CD14-positive monocyte (primary cell): ENCODE data around the gene TMEM178B. TPM values are rescaled to one million over a fixed set of nuclear protein-coding genes. Genes with fewer than 3 reads are reported as not detected.

Experiments
- DNase-seq, 3 donors: peaks; one replicate each; pipeline ENCODE4 v3.0.0-alpha.2; 2011 to 2022
- H2AFZ ChIP-seq: 2 replicates; pipeline ENCODE4 v1.6.0; 2012; ENCODE audit warnings: mild to moderate bottlenecking, low read depth, low read length, inconsistent platforms; ENCODE audit not compliant: insufficient read depth, poor library complexity, severe bottlenecking
- H3K27ac ChIP-seq, 2 donors: 1 replicate in 1 of 2; 2 replicates in 1 of 2; pipeline ENCODE4 v1.5.1; 2012 to 2013; ENCODE audit warnings: low read length in 2 of 2, control low read depth in 1 of 2, inconsistent platforms in 1 of 2, low read depth in 1 of 2, mild to moderate bottlenecking in 1 of 2
- H3K27me3 ChIP-seq, 2 donors: one replicate each; pipeline versions ENCODE4 v1.6.0 to v1.6.1; 2011 to 2013; ENCODE audit warnings: low read length in 2 of 2; ENCODE audit not compliant: control insufficient read depth in 2 of 2, insufficient read depth in 2 of 2
- H3K36me3 ChIP-seq, 2 donors: replicated peaks in 1 of 2; 1 replicate in 1 of 2; 2 replicates in 1 of 2; pipeline versions ENCODE4 v1.5.1 to v1.6.1; 2012 to 2013; ENCODE audit warnings: low read length in 2 of 2, control low read depth in 1 of 2, inconsistent platforms in 1 of 2, mild to moderate bottlenecking in 1 of 2; ENCODE audit not compliant: insufficient read depth in 2 of 2, control insufficient read depth in 1 of 2
- H3K4me1 ChIP-seq, 2 donors: 1 replicate in 1 of 2; 2 replicates in 1 of 2; pipeline versions ENCODE4 v1.5.1 to v1.6.1; 2012 to 2013; ENCODE audit warnings: low read length in 2 of 2, control low read depth in 1 of 2, inconsistent platforms in 1 of 2, mild to moderate bottlenecking in 1 of 2, moderate library complexity in 1 of 2; ENCODE audit not compliant: insufficient read depth in 2 of 2, control insufficient read depth in 1 of 2
- H3K4me2 ChIP-seq: replicated peaks from 2 replicates; pipeline ENCODE3; 2012; ENCODE audit warnings: low read length, moderate library complexity, mild to moderate bottlenecking; ENCODE audit not compliant: poor library complexity, severe bottlenecking; ENCODE audit errors: extremely low read depth
- H3K4me3 ChIP-seq, 3 experiments: fragments of 200-600 bp in 1 of 3; sonication (generic) in 1 of 3; replicated peaks in 1 of 3; 1 replicate in 2 of 3; 2 replicates in 1 of 3; pipeline ENCODE4 v1.5.1; 2011 to 2013; ENCODE audit warnings: low read length in 3 of 3, mild to moderate bottlenecking in 3 of 3, control low read depth in 2 of 3, low read depth in 2 of 3, inconsistent platforms in 1 of 3, moderate library complexity in 1 of 3
- H3K79me2 ChIP-seq: 2 replicates; pipeline ENCODE4 v1.6.0; 2012; ENCODE audit warnings: mild to moderate bottlenecking, control low read depth, inconsistent platforms, low read length, moderate library complexity; ENCODE audit not compliant: insufficient read depth
- H3K9ac ChIP-seq: 2 replicates; pipeline ENCODE4 v1.6.0; 2017; ENCODE audit warnings: low read length, mild to moderate bottlenecking; ENCODE audit not compliant: insufficient read depth, poor library complexity, severe bottlenecking
- H3K9me3 ChIP-seq, 2 donors: replicated peaks in 1 of 2; 1 replicate in 1 of 2; 2 replicates in 1 of 2; pipeline versions ENCODE4 v1.5.1 to v1.6.1; 2012 to 2013; ENCODE audit warnings: low read length in 2 of 2, control low read depth in 1 of 2; ENCODE audit not compliant: control insufficient read depth in 1 of 2, insufficient read depth in 1 of 2
- H4K20me1 ChIP-seq: 2 replicates; pipeline ENCODE4 v1.6.0; 2012; ENCODE audit warnings: mild to moderate bottlenecking, low read length, control low read depth, moderate library complexity; ENCODE audit not compliant: insufficient read depth
- H3K27ac Mint-ChIP-seq, 7 donors: one replicate each; pipeline ENCODE4 v1.8.0; 2020; ENCODE audit warnings: mild to moderate bottlenecking in 7 of 7, mixed read lengths in 7 of 7, moderate library complexity in 6 of 7, inconsistent platforms in 2 of 7
- H3K27me3 Mint-ChIP-seq, 3 donors: one replicate each; pipeline ENCODE4 v1.8.0; 2021 to 2022; ENCODE audit warnings: low read depth in 3 of 3, mild to moderate bottlenecking in 3 of 3, mixed read lengths in 3 of 3, moderate library complexity in 3 of 3, inconsistent platforms in 1 of 3
- H3K36me3 Mint-ChIP-seq, 2 donors: one replicate each; pipeline ENCODE4 v1.8.0; 2020; ENCODE audit warnings: mixed read lengths in 2 of 2, inconsistent platforms in 1 of 2, mild to moderate bottlenecking in 1 of 2
- H3K4me1 Mint-ChIP-seq: one replicate; pipeline ENCODE4 v1.8.0; 2020; ENCODE audit warnings: mild to moderate bottlenecking, mixed read lengths
- H3K4me3 Mint-ChIP-seq, 2 donors: one replicate each; pipeline ENCODE4 v1.8.0; 2020; ENCODE audit warnings: mild to moderate bottlenecking in 2 of 2, mixed read lengths in 2 of 2, moderate library complexity in 1 of 2
- H3K9me3 Mint-ChIP-seq, 7 donors: one replicate each; pipeline ENCODE4 v1.8.0; 2020 to 2022; ENCODE audit warnings: mixed read lengths in 7 of 7, mild to moderate bottlenecking in 6 of 7, moderate library complexity in 6 of 7, inconsistent platforms in 2 of 7
- WGBS: methylation state at CpG from one replicate; pipeline ENCODE4 v1.1.5; 2013; ENCODE audit warnings: missing lambda C conversion rate; ENCODE audit not compliant: insufficient coverage; 5-methylcytosine and 5-hydroxymethylcytosine counted together
- intact Hi-C, 2 donors: fragments of 100-400 bp; cut with micrococcal nuclease; formaldehyde crosslinking; loops; one replicate each; pipeline versions ENCODE4 v1.15.0 to v1.15.1; 2023
- polyA plus RNA-seq, 3 donors: library from polyadenylated mRNA; depleted of rRNA in 1 of 3; unstranded in 2 of 3; stranded (reverse) in 1 of 3; fragments of 300-500 nt in 2 of 3; fragments of >200 nt in 1 of 3; fragmentation: Illumina TruSeq in 2 of 3; gene quantifications; 1 replicate in 2 of 3; 2 replicates in 1 of 3; pipeline ENCODE4 v1.2.3, GENCODE V29; 2012 to 2021
- TF ChIP-seq, protein P1 (sequence below): fragments of 200-600 bp; IDR thresholded peaks from one replicate; pipeline ENCODE4 v1.8.0; 2022; ENCODE audit warnings: antibody characterized with exemption, mild to moderate bottlenecking

TMEM178B gene
- polyA plus RNA-seq, 3 donors, result not detected

DNA sequence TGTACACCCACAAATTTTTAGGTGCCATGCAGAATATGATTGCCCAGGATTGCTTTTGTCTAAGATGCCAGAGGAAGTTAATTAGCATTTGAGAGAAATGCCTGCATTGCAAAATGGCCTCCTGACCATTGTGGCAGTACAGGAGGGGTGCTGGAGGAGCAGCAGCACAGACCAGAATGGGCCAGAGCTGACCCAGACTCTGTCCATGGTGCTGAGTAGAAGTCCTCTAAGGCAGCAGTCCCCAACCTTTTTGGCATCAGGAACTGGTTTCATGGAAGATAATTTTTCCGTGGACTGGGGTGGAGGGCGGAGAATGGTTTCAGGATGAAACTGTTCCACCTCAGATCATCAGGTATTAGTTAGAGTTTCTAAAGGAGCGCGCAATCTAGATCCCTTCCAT lies 259.6 kb downstream of the TMEM178B start:
- H3K4me3 ChIP-seq, result no peak overlapping the region
- Mint-ChIP-seq H3K4me1 (no peaks in the 10 kb centered on the region), H3K9me3 (peaks cover 0 to 13% (median 2%) of the 10 kb centered on the region in 7 donors), H3K27ac (no peak overlapping the region), H3K27me3 (peaks cover 0 to 1% (median 0%) of the 10 kb centered on the region in 3 donors), H3K4me3 (no peak overlapping the region), H3K36me3 (no peaks in the 10 kb centered on the region)
- WGBS, result 85% methylated on average over 4 of the region's 4 CpGs
- H3K4me2 ChIP-seq, result no peak overlapping the region
- no peaks in the 10 kb centered on the region for H3K4me1 ChIP-seq
- H3K79me2 ChIP-seq, result no peaks in the 10 kb centered on the region
- peaks cover 0 to 7% of the 10 kb centered on the region in 2 donors for H3K9me3 ChIP-seq
- no peak overlapping the region for H2AFZ ChIP-seq
- no peaks in the 10 kb centered on the region for H3K27me3 ChIP-seq
- H3K36me3 ChIP-seq, result no peaks in the 10 kb centered on the region
- H3K9ac ChIP-seq, result no peak overlapping the region
- no peaks in the 10 kb centered on the region for H4K20me1 ChIP-seq
- TF ChIP-seq, protein P1, sequence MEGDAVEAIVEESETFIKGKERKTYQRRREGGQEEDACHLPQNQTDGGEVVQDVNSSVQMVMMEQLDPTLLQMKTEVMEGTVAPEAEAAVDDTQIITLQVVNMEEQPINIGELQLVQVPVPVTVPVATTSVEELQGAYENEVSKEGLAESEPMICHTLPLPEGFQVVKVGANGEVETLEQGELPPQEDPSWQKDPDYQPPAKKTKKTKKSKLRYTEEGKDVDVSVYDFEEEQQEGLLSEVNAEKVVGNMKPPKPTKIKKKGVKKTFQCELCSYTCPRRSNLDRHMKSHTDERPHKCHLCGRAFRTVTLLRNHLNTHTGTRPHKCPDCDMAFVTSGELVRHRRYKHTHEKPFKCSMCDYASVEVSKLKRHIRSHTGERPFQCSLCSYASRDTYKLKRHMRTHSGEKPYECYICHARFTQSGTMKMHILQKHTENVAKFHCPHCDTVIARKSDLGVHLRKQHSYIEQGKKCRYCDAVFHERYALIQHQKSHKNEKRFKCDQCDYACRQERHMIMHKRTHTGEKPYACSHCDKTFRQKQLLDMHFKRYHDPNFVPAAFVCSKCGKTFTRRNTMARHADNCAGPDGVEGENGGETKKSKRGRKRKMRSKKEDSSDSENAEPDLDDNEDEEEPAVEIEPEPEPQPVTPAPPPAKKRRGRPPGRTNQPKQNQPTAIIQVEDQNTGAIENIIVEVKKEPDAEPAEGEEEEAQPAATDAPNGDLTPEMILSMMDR, result no peak
- no peak overlapping the region for H3K27ac ChIP-seq
- intact Hi-C loops, result no loop called here
- DNase-seq, result no peak

DNA sequence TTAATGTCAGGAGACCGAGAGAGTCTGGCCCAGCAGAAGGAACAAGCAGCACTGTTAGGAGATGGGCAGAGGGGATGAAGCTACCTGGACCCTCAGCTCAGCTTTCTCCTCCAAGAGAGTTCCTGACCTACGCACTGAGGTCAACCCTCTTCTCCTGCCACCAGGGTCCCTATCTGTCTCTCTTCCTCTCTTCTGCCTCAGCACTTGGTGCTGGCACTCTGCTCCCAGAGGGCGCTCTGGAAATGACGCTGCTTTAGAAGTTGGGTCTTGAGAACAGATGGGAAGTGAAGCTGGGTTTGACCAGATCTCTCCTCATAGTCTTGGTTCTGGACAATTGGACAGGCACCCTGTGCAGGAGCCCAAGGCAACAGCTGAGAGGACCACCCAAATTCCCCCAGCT lies 261.3 kb downstream of the TMEM178B start:
- no peaks in the 10 kb centered on the region for H3K4me1 ChIP-seq
- DNase-seq, result no peak
- H4K20me1 ChIP-seq, result no peaks in the 10 kb centered on the region
- no peak overlapping the region for H3K27ac ChIP-seq
- no peak overlapping the region for H3K9ac ChIP-seq
- 79% methylated on average over 2 of the region's 4 CpGs for WGBS
- H2AFZ ChIP-seq, result no peak overlapping the region
- Mint-ChIP-seq H3K36me3 (no peaks in the 10 kb centered on the region), H3K27ac (no peak overlapping the region), H3K9me3 (peaks cover 0 to 13% (median 2%) of the 10 kb centered on the region in 7 donors), H3K27me3 (peaks cover 0 to 3% (median 1%) of the 10 kb centered on the region in 3 donors), H3K4me3 (no peak overlapping the region), H3K4me1 (no peaks in the 10 kb centered on the region)
- no peak overlapping the region for H3K4me2 ChIP-seq
- intact Hi-C loops, result no loop called here
- H3K4me3 ChIP-seq, result no peak overlapping the region
- TF ChIP-seq, protein P1, result no peak
- H3K9me3 ChIP-seq, result peaks cover 0 to 7% of the 10 kb centered on the region in 2 donors
- no peaks in the 10 kb centered on the region for H3K36me3 ChIP-seq
- H3K27me3 ChIP-seq, result no peaks in the 10 kb centered on the region
- no peaks in the 10 kb centered on the region for H3K79me2 ChIP-seq
